Endothelial cell of umbilical vein (primary cell): ENCODE measurements around the gene MAPK13. TPM values are rescaled to one million over a fixed set of nuclear protein-coding genes. Genes with fewer than 3 reads are reported as not detected.
A peak's percentile ranks its signal among the peaks of the same experiment; 100 is the strongest.

Source experiments
- BruUV-seq: library from RNA; stranded (reverse); fragments of 400-500 nt; replicated peaks from 2 replicates; lab custom pipeline; 2021; lab: Mats Ljungman, UMichigan
- CTCF ChIA-PET: fragments of 300-600, 350-600 bp; sonication (Branson Sonifier 250); formaldehyde crosslinking; loops from one replicate; lab custom pipeline; 2021; ENCODE audit warnings: antibody characterized with exemption, inconsistent platforms; lab: Charles Lee
- POLR2A ChIA-PET: fragments of 300-600, 350-600 bp; sonication (Branson Sonifier 250); formaldehyde crosslinking; loops from one replicate; lab custom pipeline; 2021; ENCODE audit warnings: antibody characterized with exemption, inconsistent platforms; lab: Charles Lee
- DNase-seq: peaks from one replicate; pipeline ENCODE4 v3.0.0-alpha.2; 2011; ENCODE audit warnings: low read depth, low spot score
- FAIRE-seq: peaks from 2 replicates; lab custom pipeline; 2011; peaks lifted over from hg19 to GRCh38; lab: Jason Lieb, UNC
- H2AFZ ChIP-seq: 2 replicates; pipeline ENCODE4 v1.6.0; 2012; ENCODE audit warnings: low read depth, low read length, control low read depth, inconsistent platforms
- H3K27ac ChIP-seq: 2 replicates; pipeline ENCODE4 v1.5.1; 2011; ENCODE audit warnings: low read depth, mild to moderate bottlenecking, control low read depth, low read length, moderate library complexity; ENCODE audit not compliant: insufficient read depth
- H3K27me3 ChIP-seq, 2 experiments: 2 replicates each; pipeline versions ENCODE4 v1.6.0 to v1.6.1; 2011; ENCODE audit warnings: low read length in 2 of 2, mixed read lengths in 1 of 2; ENCODE audit not compliant: control insufficient read depth in 2 of 2, insufficient read depth in 2 of 2
- H3K36me3 ChIP-seq, 2 experiments: 2 replicates in 1 of 2; 3 replicates in 1 of 2; pipeline ENCODE4 v1.5.1; 2011; ENCODE audit warnings: low read length in 2 of 2, mild to moderate bottlenecking in 1 of 2, moderate library complexity in 1 of 2; ENCODE audit not compliant: control insufficient read depth in 2 of 2, insufficient read depth in 2 of 2; ENCODE audit errors: extremely low read depth in 1 of 2
- H3K4me1 ChIP-seq: 3 replicates; pipeline ENCODE4 v1.5.1; 2011; ENCODE audit warnings: mild to moderate bottlenecking, low read length; ENCODE audit not compliant: control insufficient read depth, insufficient read depth; ENCODE audit errors: extremely low read depth
- H3K4me2 ChIP-seq: 2 replicates; pipeline ENCODE4 v1.6.1; 2011; ENCODE audit warnings: low read length, control low read depth, mixed read lengths; ENCODE audit not compliant: insufficient read depth
- H3K4me3 ChIP-seq, 3 experiments: fragments of 200-600 bp in 1 of 3; sonication (generic), shearing (Covaris generic) in 1 of 3; replicated peaks in 1 of 3; 2 replicates each; pipeline ENCODE4 v1.5.1; 2011 to 2016; ENCODE audit warnings: control low read depth in 3 of 3, low read length in 3 of 3, mild to moderate bottlenecking in 2 of 3, inconsistent platforms in 1 of 3, low read depth in 1 of 3, moderate library complexity in 1 of 3; ENCODE audit not compliant: insufficient read depth in 1 of 3
- H3K79me2 ChIP-seq: 2 replicates; pipeline ENCODE4 v1.6.0; 2012; ENCODE audit warnings: low read length, inconsistent platforms; ENCODE audit not compliant: control insufficient read depth, insufficient read depth
- H3K9ac ChIP-seq: replicated peaks from 2 replicates; pipeline ENCODE3; 2011; ENCODE audit warnings: low read length, control low read depth; ENCODE audit not compliant: insufficient read depth; ENCODE audit errors: extremely low read depth
- H3K9me1 ChIP-seq: replicated peaks from 3 replicates; pipeline ENCODE4 v1.6.0; 2011; ENCODE audit warnings: mild to moderate bottlenecking, low read length; ENCODE audit not compliant: control insufficient read depth, insufficient read depth; ENCODE audit errors: extremely low read depth
- H3K9me3 ChIP-seq: replicated peaks from 2 replicates; pipeline ENCODE4 v1.5.1; 2012; ENCODE audit warnings: low read length, inconsistent platforms; ENCODE audit not compliant: control insufficient read depth, insufficient read depth
- H4K20me1 ChIP-seq: replicated peaks from 2 replicates; pipeline ENCODE3; 2011; ENCODE audit warnings: mild to moderate bottlenecking, low read length; ENCODE audit not compliant: control insufficient read depth, insufficient read depth; ENCODE audit errors: extremely low read depth
- CTCF ChIP-seq, 2 donors: IDR thresholded peaks; 1 replicate in 1 of 2; 2 replicates in 1 of 2; pipeline ENCODE4 v1.5.1; 2011; ENCODE audit warnings: low read length in 2 of 2, mild to moderate bottlenecking in 2 of 2, moderate library complexity in 2 of 2, control low read depth in 1 of 2, inconsistent platforms in 1 of 2, low read depth in 1 of 2; ENCODE audit not compliant: insufficient read depth in 1 of 2; ENCODE audit errors: extremely low read depth in 1 of 2
- EZH2 ChIP-seq: IDR thresholded peaks from 2 replicates; pipeline ENCODE4 v1.6.1; 2012; ENCODE audit warnings: borderline replicate concordance, low read depth, mild to moderate bottlenecking, moderate library complexity, low read length, inconsistent platforms; ENCODE audit not compliant: severe bottlenecking
- FOS ChIP-seq: IDR thresholded peaks from 2 replicates; pipeline ENCODE4 v1.6.1; 2011; ENCODE audit warnings: mild to moderate bottlenecking, low read length, moderate library complexity, borderline replicate concordance; ENCODE audit not compliant: insufficient read depth
- GATA2 ChIP-seq: IDR thresholded peaks from 2 replicates; pipeline ENCODE4 v1.7.0; 2011; ENCODE audit warnings: low read depth, mild to moderate bottlenecking, moderate library complexity, mixed read lengths, low read length; ENCODE audit not compliant: insufficient read length, insufficient read depth
- JUN ChIP-seq: IDR thresholded peaks from 2 replicates; pipeline ENCODE4 v1.6.1; 2011; ENCODE audit warnings: borderline replicate concordance, low read depth; ENCODE audit not compliant: insufficient read length, insufficient read depth
- MAX ChIP-seq: IDR thresholded peaks from 2 replicates; pipeline ENCODE4 v1.6.1; 2011; ENCODE audit not compliant: insufficient read depth, insufficient read length
- MYC ChIP-seq: IDR thresholded peaks from one replicate; pipeline ENCODE4 v1.6.1; 2011; ENCODE audit warnings: mild to moderate bottlenecking, low read depth, low read length
- POLR2A ChIP-seq: IDR thresholded peaks from 2 replicates; pipeline ENCODE4 v1.6.1; 2012; ENCODE audit warnings: low read depth, mild to moderate bottlenecking, control low read depth, low read length
- POLR2AphosphoS5 ChIP-seq: IDR thresholded peaks from 2 replicates; pipeline ENCODE4 v1.6.1; 2012; ENCODE audit warnings: low read depth, mild to moderate bottlenecking, control low read depth, low read length, moderate library complexity; ENCODE audit not compliant: insufficient read depth
- dilution Hi-C: fragments of 300-500 bp; cut with MboI; formaldehyde crosslinking; loops from one replicate; pipeline ENCODE4 v1.15.0; 2019; ENCODE audit warnings: low sequenced_read_pairs; ENCODE audit not compliant: extremely low pct_ligation_motif_present
- intact Hi-C: fragments of 100-400 bp; cut with micrococcal nuclease; formaldehyde crosslinking; loops from one replicate; pipeline ENCODE4 v1.10.0; 2022
- polyA plus RNA-seq, 4 experiments: library from polyadenylated mRNA; depleted of rRNA in 3 of 4; stranded (reverse) in 3 of 4; unstranded in 1 of 4; fragments of >200 nt; gene quantifications; 2 replicates each; pipeline versions ENCODE4 v1.2.1 to v1.2.3, GENCODE V29; 2011 to 2012; ENCODE audit warnings: missing spikeins in 1 of 4
- total RNA-seq: library from RNA; stranded (reverse); gene quantifications from 2 replicates; pipeline ENCODE4 v1.2.3, GENCODE V29; 2021

Gene MAPK13
- total and polyA plus RNA-seq, 2 donors (not counting 3 experiments of a cell fraction or from before 2014, with no cell fraction given) = 9.0 to 11.6 TPM

DNA sequence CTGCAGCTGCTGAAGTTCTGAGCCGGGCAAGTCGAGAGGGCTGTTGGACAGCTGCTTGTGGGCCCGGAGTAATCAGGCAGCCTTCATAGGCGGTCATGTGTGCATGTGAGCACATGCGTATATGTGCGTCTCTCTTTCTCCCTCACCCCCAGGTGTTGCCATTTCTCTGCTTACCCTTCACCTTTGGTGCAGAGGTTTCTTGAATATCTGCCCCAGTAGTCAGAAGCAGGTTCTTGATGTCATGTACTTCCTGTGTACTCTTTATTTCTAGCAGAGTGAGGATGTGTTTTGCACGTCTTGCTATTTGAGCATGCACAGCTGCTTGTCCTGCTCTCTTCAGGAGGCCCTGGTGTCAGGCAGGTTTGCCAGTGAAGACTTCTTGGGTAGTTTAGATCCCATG lies 21.2 kb upstream of the MAPK13 start:
- H3K9me1 ChIP-seq = no peaks in the 10 kb centered on the region
- dilution Hi-C loops = no loop called here
- H3K27ac ChIP-seq = no peak overlapping the region
- H3K4me1 ChIP-seq = no peaks in the 10 kb centered on the region
- no peaks in the 10 kb centered on the region for H4K20me1 ChIP-seq
- no peak overlapping the region for H2AFZ ChIP-seq
- no TSS peak for BruUV-seq
- POLR2A ChIA-PET = no interaction called here
- no peak overlapping the region for H3K4me2 ChIP-seq
- FAIRE-seq (no peak), DNase-seq (no peak)
- H3K4me3 ChIP-seq = no peak overlapping the region
- H3K79me2 ChIP-seq = no peaks in the 10 kb centered on the region
- H3K36me3 ChIP-seq = peaks cover 22 to 25% of the 10 kb centered on the region in 2 experiments
- CTCF ChIA-PET = no interaction called here
- H3K9ac ChIP-seq = no peak overlapping the region
- intact Hi-C loops = no loop called here
- H3K27me3 ChIP-seq = no peaks in the 10 kb centered on the region
- no peak for TF ChIP-seq JUN
- no peaks in the 10 kb centered on the region for H3K9me3 ChIP-seq

GRCh38 chr6:36110050-36110449 lies 20.3 kb upstream of the MAPK13 start:
- BruUV-seq = TSS peak; percentile 22
- H3K36me3 ChIP-seq = peaks cover 19 to 25% of the 10 kb centered on the region in 2 experiments
- DNase-seq = no peak

More at GRCh38 chr6:36110050-36110449, 20.3 kb upstream of the MAPK13 start:
- Histone ChIP-seq H3K9me3 (no peaks in the 10 kb centered on the region), H3K27me3 (no peaks in the 10 kb centered on the region), H3K4me2 (no peak overlapping the region), H3K9me1 (no peaks in the 10 kb centered on the region), H3K4me1 (no peaks in the 10 kb centered on the region), H3K27ac (no peak overlapping the region), H3K4me3 (no peak overlapping the region), H4K20me1 (no peaks in the 10 kb centered on the region), H2AFZ (no peak overlapping the region), H3K9ac (no peak overlapping the region), H3K79me2 (no peaks in the 10 kb centered on the region)
- intact Hi-C loops = no loop called here
- dilution Hi-C loops = no loop called here
- FAIRE-seq = no peak
- POLR2A ChIA-PET = no interaction called here
- CTCF ChIA-PET = interaction anchor here (0.7 kb wide), 1 partner anchor 120 kb away, joined by 3 read pairs; no protein-coding TSS in a partner anchor
- no peak for TF ChIP-seq CTCF (IDR thresholded peaks at IDR 0.05; ENCODE audit: extremely low read depth in 1 of 2, insufficient read depth in 1 of 2, low read depth in 1 of 2, low read length in 2 of 2)
- TF ChIP-seq POLR2AphosphoS5 = no peak
- no peak for TF ChIP-seq MAX
- TF ChIP-seq MYC = no peak
- no peak for TF ChIP-seq JUN
- TF ChIP-seq FOS = no peak
- no peak for TF ChIP-seq POLR2A
- no peak for TF ChIP-seq GATA2
- TF ChIP-seq EZH2 = no peak
